Right hindlimb (tissue), 1 donor: Measurements from ENCODE around the gene SLC35F6.

Source experiments
- DNase-seq: peaks from one replicate; pipeline ENCODE4 v3.0.0-alpha.2; 2018

Gene SLC35F6

GRCh38 chr2:26764078-26764887, at the start of gene SLC35F6:
Gene SLC35F6 (plus strand): TSS chr2:26764284. CDS start chr2:26764350, 66 bp downstream.
- DNase-seq, result peak; percentile 88

GRCh38 chr2:26715528-26716270, 48.4 kb upstream of the SLC35F6 start:
- no peak for DNase-seq

- no peak for DNase-seq
These were observed 47.7 kb upstream of the SLC35F6 start for GRCh38 chr2:26716340-26716739.

- no peak for DNase-seq
These were observed 47.3 kb upstream of the SLC35F6 start for GRCh38 chr2:26716769-26717168.

GRCh38 chr2:26717362-26717761, 46.7 kb upstream of the SLC35F6 start:
- DNase-seq, result no peak

- no peak for DNase-seq
These were observed 45.0 kb upstream of the SLC35F6 start for GRCh38 chr2:26718949-26719686.

GRCh38 chr2:26720322-26721114, 43.6 kb upstream of the SLC35F6 start:
- DNase-seq, result peak; percentile 64

- DNase-seq, result no peak
These were observed 42.7 kb upstream of the SLC35F6 start for GRCh38 chr2:26721115-26722032.

- DNase-seq, result no peak
These were observed 41.8 kb upstream of the SLC35F6 start for GRCh38 chr2:26722328-26722727.

GRCh38 chr2:26722911-26723310, 41.2 kb upstream of the SLC35F6 start:
- no peak for DNase-seq

- DNase-seq, result no peak
These were observed 40.6 kb upstream of the SLC35F6 start for GRCh38 chr2:26723475-26723874.

GRCh38 chr2:26723991-26724750, 39.9 kb upstream of the SLC35F6 start:
- DNase-seq, result no peak

GRCh38 chr2:26724784-26725520, 39.1 kb upstream of the SLC35F6 start:
- DNase-seq, result no peak

- peak; percentile 60 for DNase-seq
These were observed 38.6 kb upstream of the SLC35F6 start for GRCh38 chr2:26725521-26725820.

GRCh38 chr2:26726228-26726627, 37.9 kb upstream of the SLC35F6 start:
- no peak for DNase-seq

GRCh38 chr2:26727641-26728561, 36.2 kb upstream of the SLC35F6 start:
- peak; percentile 47 for DNase-seq

- no peak for DNase-seq
These were observed 34.8 kb upstream of the SLC35F6 start for GRCh38 chr2:26729311-26729710.

- no peak for DNase-seq
These were observed 33.3 kb upstream of the SLC35F6 start for GRCh38 chr2:26730549-26731344.
